ENCODE data around the gene GJC3. TPM values are rescaled to one million over a fixed set of nuclear protein-coding genes. Genes with fewer than 3 reads are reported as not detected.

Gene GJC3
- total and polyA plus RNA-seq, 2 experiments from 2014 or later = not detected

DNA sequence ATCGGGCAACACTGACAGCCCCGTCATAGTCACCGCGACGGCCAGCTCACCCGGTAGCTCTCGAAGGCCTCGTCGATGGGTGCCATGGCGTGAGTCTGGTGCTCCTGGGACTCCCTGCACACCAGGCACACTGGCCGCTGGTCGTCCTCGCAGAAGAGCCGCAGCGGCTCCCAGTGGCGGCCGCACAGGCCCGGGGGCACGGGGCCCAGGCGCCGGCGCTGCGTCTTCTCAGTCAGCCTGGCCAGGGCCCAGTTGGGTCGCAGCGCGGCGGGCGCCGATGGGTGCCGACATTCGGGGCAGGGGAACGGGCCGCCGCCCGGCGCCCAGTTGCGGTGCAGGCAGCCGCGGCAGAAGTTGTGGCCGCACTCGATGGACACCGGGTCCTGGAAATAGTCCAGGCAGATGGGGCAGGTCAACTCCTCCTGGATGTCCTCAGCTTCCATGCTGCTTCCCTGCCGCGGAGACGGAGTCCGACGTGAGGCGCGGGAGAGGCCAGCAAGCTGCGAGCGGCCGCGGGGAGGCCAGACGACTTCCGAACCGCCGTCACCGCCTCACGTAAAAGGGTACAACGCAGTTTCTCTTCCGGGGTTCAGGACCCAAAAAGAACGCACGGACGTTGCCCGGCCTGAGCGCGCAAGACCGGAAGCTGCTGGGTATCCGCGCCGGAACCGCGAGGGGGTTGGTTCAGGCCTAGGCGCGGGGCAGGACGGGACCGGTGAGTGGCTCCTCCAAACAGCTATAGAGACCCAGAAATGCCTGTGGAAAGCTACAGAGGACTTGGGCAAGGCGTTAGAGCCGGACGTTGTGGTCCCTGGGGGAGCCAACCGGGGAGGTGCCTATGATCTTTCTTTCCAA, 10.2 kb downstream of the GJC3 start, which contains the start of gene TRIM4:
Gene TRIM4 (minus strand): TSS at position 572 of the 855 bp plus-strand sequence. CDS start 129 bp downstream, at position 443.
- peaks cover 3% of the 10 kb centered on the region for H3K27me3 ChIP-seq
- DNase-seq (ENCODE audit: low spot score) = no peak
- H3K4me3 ChIP-seq = no peak within 1 kb of the TSS
- H2AFZ ChIP-seq = no peak within 1 kb of the TSS
- H3K9me3 ChIP-seq (ENCODE audit: low read depth) = no peaks in the 10 kb centered on the region
- H3K4me1 ChIP-seq (ENCODE audit: insufficient read depth) = no peaks in the 10 kb centered on the region
- H3K36me3 ChIP-seq (replicated peaks; ENCODE audit: insufficient read depth, low read depth) = no peaks in the 10 kb centered on the region
- no peaks in the 10 kb centered on the region for H4K20me1 ChIP-seq (ENCODE audit: insufficient read depth, poor library complexity, severe bottlenecking)
- H3K27ac ChIP-seq = no peak within 1 kb of the TSS
- no peaks in the 10 kb centered on the region for H3K79me2 ChIP-seq
- H3K4me2 ChIP-seq = no peak within 1 kb of the TSS
- H3K9me2 ChIP-seq (replicated peaks; ENCODE audit: insufficient read depth) = no peaks in the 10 kb centered on the region
- WGBS (ENCODE audit: low lambda C conversion rate, missing lambda C conversion rate) = 98% methylated on average over 58 of the region's 81 CpGs
- no peak for TF ChIP-seq EZH2phosphoT487 (IDR thresholded peaks at IDR 0.05; ENCODE audit: low read depth, severe bottlenecking, unreplicated experiment)
- TF ChIP-seq, protein P1, sequence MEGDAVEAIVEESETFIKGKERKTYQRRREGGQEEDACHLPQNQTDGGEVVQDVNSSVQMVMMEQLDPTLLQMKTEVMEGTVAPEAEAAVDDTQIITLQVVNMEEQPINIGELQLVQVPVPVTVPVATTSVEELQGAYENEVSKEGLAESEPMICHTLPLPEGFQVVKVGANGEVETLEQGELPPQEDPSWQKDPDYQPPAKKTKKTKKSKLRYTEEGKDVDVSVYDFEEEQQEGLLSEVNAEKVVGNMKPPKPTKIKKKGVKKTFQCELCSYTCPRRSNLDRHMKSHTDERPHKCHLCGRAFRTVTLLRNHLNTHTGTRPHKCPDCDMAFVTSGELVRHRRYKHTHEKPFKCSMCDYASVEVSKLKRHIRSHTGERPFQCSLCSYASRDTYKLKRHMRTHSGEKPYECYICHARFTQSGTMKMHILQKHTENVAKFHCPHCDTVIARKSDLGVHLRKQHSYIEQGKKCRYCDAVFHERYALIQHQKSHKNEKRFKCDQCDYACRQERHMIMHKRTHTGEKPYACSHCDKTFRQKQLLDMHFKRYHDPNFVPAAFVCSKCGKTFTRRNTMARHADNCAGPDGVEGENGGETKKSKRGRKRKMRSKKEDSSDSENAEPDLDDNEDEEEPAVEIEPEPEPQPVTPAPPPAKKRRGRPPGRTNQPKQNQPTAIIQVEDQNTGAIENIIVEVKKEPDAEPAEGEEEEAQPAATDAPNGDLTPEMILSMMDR (IDR thresholded peaks at IDR 0.05; ENCODE audit: poor library complexity) = no peak
- no peak for TF ChIP-seq EZH2 (IDR thresholded peaks at IDR 0.05; ENCODE audit: borderline replicate concordance)

DNA sequence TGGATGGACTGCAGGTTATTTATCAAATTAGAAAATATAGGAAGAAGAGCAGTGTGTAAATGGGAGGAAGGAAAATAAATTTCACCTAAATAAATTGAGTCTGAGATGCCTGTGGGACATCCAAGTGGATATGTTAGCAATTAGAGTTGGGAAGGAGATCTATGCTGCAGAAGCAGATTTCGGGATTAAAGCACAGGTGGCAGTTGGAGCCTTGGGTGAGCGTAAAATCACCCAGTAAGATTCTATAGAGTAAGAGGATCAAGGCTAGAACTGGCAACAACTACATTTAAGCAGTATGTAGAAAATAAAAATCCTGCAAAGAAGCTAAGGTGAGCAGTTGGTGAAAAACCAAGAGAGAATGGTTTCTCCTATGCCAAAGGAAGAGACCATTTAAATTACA, 18.4 kb downstream of the GJC3 start:
- no peaks in the 10 kb centered on the region for H3K79me2 ChIP-seq

DNA sequence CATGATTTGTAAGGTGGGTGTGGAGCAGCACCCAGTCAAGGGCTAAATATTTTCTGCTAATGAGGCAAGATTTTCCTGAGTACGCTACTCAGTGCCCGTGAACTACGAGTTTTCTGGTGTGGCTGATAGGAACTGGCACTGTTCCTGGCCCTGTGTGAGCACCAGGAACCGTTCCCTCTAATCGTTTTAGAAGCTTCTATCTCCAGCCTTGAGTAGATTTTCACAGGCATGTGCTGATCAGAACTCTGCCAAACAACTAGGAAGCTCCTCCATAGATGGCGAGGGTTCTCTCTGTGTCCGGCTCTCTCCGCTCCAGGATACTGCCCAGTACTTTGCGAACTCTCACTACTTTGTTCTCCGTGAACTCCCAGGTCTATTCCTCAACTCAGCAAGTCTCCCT, 27.8 kb downstream of the GJC3 start:
- no peaks in the 10 kb centered on the region for H3K9me3 ChIP-seq (ENCODE audit: low read depth)
- H3K36me3 ChIP-seq (replicated peaks; ENCODE audit: insufficient read depth, low read depth) = no peaks in the 10 kb centered on the region
- TF ChIP-seq EZH2phosphoT487 (IDR thresholded peaks at IDR 0.05; ENCODE audit: low read depth, severe bottlenecking, unreplicated experiment) = no peak
- no peak for TF ChIP-seq EZH2 (IDR thresholded peaks at IDR 0.05; ENCODE audit: borderline replicate concordance)
- TF ChIP-seq, protein P1 (IDR thresholded peaks at IDR 0.05; ENCODE audit: poor library complexity) = no peak
- no peaks in the 10 kb centered on the region for H3K27me3 ChIP-seq
- H3K9me2 ChIP-seq (replicated peaks; ENCODE audit: insufficient read depth) = no peaks in the 10 kb centered on the region
- no peak overlapping the region for H2AFZ ChIP-seq
- no peaks in the 10 kb centered on the region for H3K79me2 ChIP-seq
- no peak for DNase-seq (ENCODE audit: low spot score)
- H3K4me2 ChIP-seq = no peak overlapping the region
- H3K4me3 ChIP-seq = no peak overlapping the region
- H4K20me1 ChIP-seq (ENCODE audit: insufficient read depth, poor library complexity, severe bottlenecking) = no peaks in the 10 kb centered on the region
- H3K4me1 ChIP-seq (ENCODE audit: insufficient read depth) = peaks cover 3% of the 10 kb centered on the region
- H3K27ac ChIP-seq = no peak overlapping the region
- 92% methylated on average over 10 of the region's 10 CpGs for WGBS (ENCODE audit: low lambda C conversion rate, missing lambda C conversion rate)

More for the DNA sequence above, 18.4 kb downstream of the GJC3 start:
- peaks cover 6% of the 10 kb centered on the region for H3K27me3 ChIP-seq
- TF ChIP-seq EZH2phosphoT487 (IDR thresholded peaks at IDR 0.05; ENCODE audit: low read depth, severe bottlenecking, unreplicated experiment) (no peak), EZH2 (IDR thresholded peaks at IDR 0.05; ENCODE audit: borderline replicate concordance) (no peak)
- TF ChIP-seq, protein P1 (IDR thresholded peaks at IDR 0.05; ENCODE audit: poor library complexity) = no peak
- no peak overlapping the region for H2AFZ ChIP-seq
- no peak for DNase-seq (ENCODE audit: low spot score)
- no peaks in the 10 kb centered on the region for H3K4me1 ChIP-seq (ENCODE audit: insufficient read depth)
- WGBS (ENCODE audit: low lambda C conversion rate, missing lambda C conversion rate) = 94% methylated on average over 2 of the region's 2 CpGs
- no peak overlapping the region for H3K27ac ChIP-seq
- no peak overlapping the region for H3K4me3 ChIP-seq
- no peaks in the 10 kb centered on the region for H4K20me1 ChIP-seq (ENCODE audit: insufficient read depth, poor library complexity, severe bottlenecking)
- H3K36me3 ChIP-seq (replicated peaks; ENCODE audit: insufficient read depth, low read depth) = no peaks in the 10 kb centered on the region
- no peak overlapping the region for H3K4me2 ChIP-seq
- H3K9me3 ChIP-seq (ENCODE audit: low read depth) = no peaks in the 10 kb centered on the region
- no peaks in the 10 kb centered on the region for H3K9me2 ChIP-seq (replicated peaks; ENCODE audit: insufficient read depth)

Data from hepatocyte (in vitro differentiated cells).